Trophoblast cell (in vitro differentiated cells and primary cell): ENCODE data around the gene TBL1XR1.
"Not testable (repeated sequence)": the region's sequence is repeated elsewhere in the genome, so short reads cannot be mapped to it uniquely, and the experiment has no call there.

Experiments
- DNase-seq, 2 donors: peaks; one replicate each; pipeline ENCODE4 v3.0.0-alpha.2; 2016
- H2AFZ ChIP-seq: 2 replicates; pipeline ENCODE4 v1.6.1; 2013; ENCODE audit warnings: low read length, moderate library complexity, mild to moderate bottlenecking; ENCODE audit not compliant: insufficient read depth, poor library complexity
- H2AK5ac ChIP-seq: 2 replicates; pipeline ENCODE4 v1.6.1; 2013; ENCODE audit warnings: mild to moderate bottlenecking, low read length
- H2BK120ac ChIP-seq: 2 replicates; pipeline ENCODE4 v1.6.1; 2013; ENCODE audit warnings: low read length, mild to moderate bottlenecking, moderate library complexity; ENCODE audit not compliant: insufficient read depth, poor library complexity
- H2BK12ac ChIP-seq: 2 replicates; pipeline ENCODE4 v1.6.1; 2013; ENCODE audit warnings: mild to moderate bottlenecking, low read length, moderate library complexity
- H2BK5ac ChIP-seq: 2 replicates; pipeline ENCODE4 v1.6.1; 2013; ENCODE audit warnings: low read length, low read depth, moderate library complexity, mild to moderate bottlenecking; ENCODE audit not compliant: poor library complexity
- H3K14ac ChIP-seq: 2 replicates; pipeline ENCODE4 v1.6.1; 2013; ENCODE audit warnings: mild to moderate bottlenecking, low read length
- H3K18ac ChIP-seq: 2 replicates; pipeline ENCODE4 v1.6.1; 2013; ENCODE audit warnings: mild to moderate bottlenecking, low read length
- H3K23ac ChIP-seq: 2 replicates; pipeline ENCODE4 v1.6.1; 2013; ENCODE audit warnings: low read length
- H3K27ac ChIP-seq: 2 replicates; pipeline ENCODE4 v1.5.1; 2013; ENCODE audit warnings: low read depth, mild to moderate bottlenecking, inconsistent platforms, low read length, moderate library complexity
- H3K27me3 ChIP-seq: 2 replicates; pipeline ENCODE4 v1.6.1; 2013; ENCODE audit warnings: inconsistent platforms, mild to moderate bottlenecking, low read length, moderate library complexity; ENCODE audit not compliant: insufficient read depth
- H3K36me3 ChIP-seq, 2 experiments: 1 replicate in 1 of 2; 2 replicates in 1 of 2; pipeline ENCODE4 v1.6.1; 2013; ENCODE audit warnings: low read length in 2 of 2, mild to moderate bottlenecking in 2 of 2, moderate library complexity in 1 of 2; ENCODE audit not compliant: insufficient read depth in 2 of 2, control insufficient read depth in 1 of 2
- H3K4ac ChIP-seq: 2 replicates; pipeline ENCODE4 v1.6.1; 2013; ENCODE audit warnings: low read depth, mild to moderate bottlenecking, low read length, moderate library complexity
- H3K4me1 ChIP-seq, 2 experiments: 1 replicate in 1 of 2; 2 replicates in 1 of 2; pipeline ENCODE4 v1.6.1; 2013; ENCODE audit warnings: low read length in 2 of 2, mild to moderate bottlenecking in 2 of 2, moderate library complexity in 1 of 2; ENCODE audit not compliant: insufficient read depth in 2 of 2, control insufficient read depth in 1 of 2
- H3K4me2 ChIP-seq: 2 replicates; pipeline ENCODE4 v1.6.1; 2013; ENCODE audit warnings: inconsistent platforms, mild to moderate bottlenecking, low read length, moderate library complexity
- H3K4me3 ChIP-seq: 2 replicates; pipeline ENCODE4 v1.5.1; 2013; ENCODE audit warnings: mild to moderate bottlenecking, low read depth, low read length, inconsistent platforms
- H3K79me1 ChIP-seq: one replicate; pipeline ENCODE4 v1.6.1; 2013; ENCODE audit warnings: low read length
- H3K79me2 ChIP-seq: 2 replicates; pipeline ENCODE4 v1.6.1; 2013; ENCODE audit warnings: low read length, mild to moderate bottlenecking; ENCODE audit not compliant: control insufficient read depth, insufficient read depth, poor library complexity
- H3K9ac ChIP-seq: 2 replicates; pipeline ENCODE4 v1.6.1; 2013; ENCODE audit warnings: mild to moderate bottlenecking, low read length
- H3K9me3 ChIP-seq: 2 replicates; pipeline ENCODE4 v1.6.1; 2013; ENCODE audit warnings: low read depth, mild to moderate bottlenecking, control low read depth, inconsistent platforms, low read length; ENCODE audit not compliant: insufficient read depth
- H4K12ac ChIP-seq: 2 replicates; pipeline ENCODE4 v1.6.1; 2013; ENCODE audit warnings: low read depth, mild to moderate bottlenecking, low read length, moderate library complexity
- H4K8ac ChIP-seq: 2 replicates; pipeline ENCODE4 v1.6.1; 2013; ENCODE audit warnings: low read depth, mild to moderate bottlenecking, low read length, moderate library complexity
- H4K91ac ChIP-seq: one replicate; pipeline ENCODE4 v1.6.1; 2013; ENCODE audit warnings: low read depth, mild to moderate bottlenecking, low read length, moderate library complexity
- WGBS: extraction: QIAGEN DNeasy Blood & Tissue Kit; methylation state at CpG from one replicate; pipeline ENCODE4 v1.1.7; 2013; ENCODE audit warnings: missing lambda C conversion rate; ENCODE audit not compliant: insufficient read length, insufficient coverage; ENCODE audit errors: extremely low coverage; 5-methylcytosine and 5-hydroxymethylcytosine counted together

The TBL1XR1 gene

DNA sequence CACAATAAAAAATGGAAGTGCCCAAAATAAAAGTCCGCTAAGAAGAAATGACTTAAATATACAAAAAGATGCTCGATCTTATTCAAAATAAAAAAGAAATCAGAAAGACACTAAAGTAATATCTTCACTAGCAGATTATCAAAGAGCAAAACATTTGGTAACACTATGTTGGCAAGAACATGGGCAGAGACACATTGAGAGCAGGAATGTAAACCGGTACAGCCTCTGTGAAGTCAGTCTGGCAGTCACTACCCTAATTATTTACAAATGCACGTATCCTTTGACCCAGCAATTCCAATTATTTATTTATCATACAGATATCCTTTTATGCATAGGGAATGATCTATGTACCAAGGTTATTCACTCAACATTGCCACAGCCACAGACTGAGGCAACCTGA lies 34.5 kb downstream of the TBL1XR1 start:
- Histone ChIP-seq H4K91ac (no peak overlapping the region), H4K12ac (no peak overlapping the region), H3K4me3 (no peak overlapping the region), H3K4me2 (no peak overlapping the region), H3K36me3 (peaks cover 2% of the 10 kb centered on the region in 2 experiments), H2BK5ac (no peak overlapping the region), H2BK120ac (no peak overlapping the region), H3K79me1 (no peaks in the 10 kb centered on the region), H3K18ac (no peak overlapping the region), H3K79me2 (peaks cover 14% of the 10 kb centered on the region), H2AFZ (no peak overlapping the region), H3K23ac (no peak overlapping the region), H3K9ac (no peak overlapping the region), H2BK12ac (no peak overlapping the region), H3K27ac (no peak overlapping the region), H3K27me3 (no peaks in the 10 kb centered on the region), H3K4me1 (no peaks in the 10 kb centered on the region), H3K4ac (peak overlapping the region; percentile 91), H3K9me3 (peaks cover 1% of the 10 kb centered on the region), H3K14ac (no peak overlapping the region), H2AK5ac (no peak overlapping the region), H4K8ac (no peak overlapping the region)
- DNase-seq = no peak
- no CpG with 5 or more reads among the region's 4 CpGs for WGBS

DNA sequence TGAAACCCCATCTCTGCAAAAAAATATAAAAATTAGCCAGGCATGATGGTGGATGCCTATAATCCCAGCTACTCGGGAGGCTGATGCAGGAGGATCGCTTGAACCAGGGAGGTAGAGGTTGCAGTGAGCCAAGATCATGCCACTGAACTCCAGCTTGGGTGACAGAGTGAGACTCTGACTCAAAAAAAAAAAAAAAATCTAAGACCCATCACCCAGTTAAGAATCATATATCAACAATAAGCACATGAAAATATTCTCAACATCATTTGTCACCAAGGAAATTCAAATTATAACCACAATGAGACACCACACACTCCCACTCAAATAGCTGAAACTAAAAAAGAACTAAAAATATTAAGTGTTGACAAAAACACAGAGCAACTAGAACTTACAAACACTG lies 35.7 kb downstream of the TBL1XR1 start:
- H2AFZ ChIP-seq, H3K79me1 ChIP-seq, H3K4ac ChIP-seq, H4K91ac ChIP-seq, DNase-seq, H3K27ac ChIP-seq, H3K36me3 ChIP-seq, H3K14ac ChIP-seq, H4K12ac ChIP-seq, H2BK5ac ChIP-seq, H3K4me2 ChIP-seq, H2AK5ac ChIP-seq, H3K9ac ChIP-seq, H3K9me3 ChIP-seq, H3K4me3 ChIP-seq, H2BK12ac ChIP-seq, H2BK120ac ChIP-seq, H4K8ac ChIP-seq, H3K23ac ChIP-seq, H3K4me1 ChIP-seq, H3K27me3 ChIP-seq, H3K18ac ChIP-seq: not testable (repeated sequence)
- H3K79me2 ChIP-seq = peaks cover 16% of the 10 kb centered on the region
- no CpG with 5 or more reads among the region's 2 CpGs for WGBS

DNA sequence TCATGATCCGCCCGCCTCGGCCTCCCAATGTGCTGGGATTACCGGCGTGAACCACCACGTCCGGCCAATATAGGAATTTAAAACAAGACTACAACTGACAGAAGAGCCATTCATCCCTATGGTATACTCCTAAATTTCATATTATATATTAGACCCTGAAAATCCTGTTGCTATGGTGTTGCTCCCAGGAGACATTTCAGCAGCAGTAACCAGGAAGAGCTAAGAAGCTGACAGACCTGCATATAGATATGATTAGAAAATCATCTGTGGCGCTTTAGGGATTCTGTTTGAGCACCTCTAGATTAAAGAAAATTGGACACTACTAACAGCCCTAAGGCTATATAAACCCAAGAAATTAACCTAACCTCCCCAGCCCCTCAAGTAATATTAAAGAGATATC lies 38.8 kb downstream of the TBL1XR1 start:
- H2BK5ac ChIP-seq = no peak overlapping the region
- no peak overlapping the region for H3K23ac ChIP-seq
- no peaks in the 10 kb centered on the region for H3K27me3 ChIP-seq
- H4K12ac ChIP-seq = no peak overlapping the region
- no peak overlapping the region for H2BK12ac ChIP-seq
- H4K8ac ChIP-seq = no peak overlapping the region
- H2AK5ac ChIP-seq = no peak overlapping the region
- H3K36me3 ChIP-seq = peaks cover 0 to 2% of the 10 kb centered on the region in 2 experiments
- no peak overlapping the region for H3K4me3 ChIP-seq
- no peak overlapping the region for H3K4ac ChIP-seq
- peaks cover 12% of the 10 kb centered on the region for H3K79me2 ChIP-seq
- H3K9ac ChIP-seq = no peak overlapping the region
- H3K18ac ChIP-seq = no peak overlapping the region
- no peak overlapping the region for H2BK120ac ChIP-seq
- H2AFZ ChIP-seq = no peak overlapping the region
- WGBS = no CpG with 5 or more reads among the region's 8 CpGs
- H3K27ac ChIP-seq = no peak overlapping the region
- no peak overlapping the region for H3K14ac ChIP-seq
- no peak overlapping the region for H3K4me2 ChIP-seq
- no peak for DNase-seq
- no peak overlapping the region for H4K91ac ChIP-seq
- H3K79me1 ChIP-seq = no peaks in the 10 kb centered on the region
- no peaks in the 10 kb centered on the region for H3K4me1 ChIP-seq
- no peaks in the 10 kb centered on the region for H3K9me3 ChIP-seq

GRCh38 chr3:177157492-177157891 lies 39.8 kb downstream of the TBL1XR1 start:
- no peak overlapping the region for H2BK5ac ChIP-seq
- peak overlapping the region; percentile 46 for H3K4ac ChIP-seq
- no peak overlapping the region for H3K14ac ChIP-seq
- H2AK5ac ChIP-seq = no peak overlapping the region
- no peaks in the 10 kb centered on the region for H3K79me1 ChIP-seq
- H4K12ac ChIP-seq = no peak overlapping the region
- peaks cover 11% of the 10 kb centered on the region for H3K79me2 ChIP-seq
- H3K4me3 ChIP-seq = no peak overlapping the region
- no peak overlapping the region for H4K8ac ChIP-seq
- H4K91ac ChIP-seq = no peak overlapping the region
- WGBS = no CpG with 5 or more reads among the region's 4 CpGs
- H3K18ac ChIP-seq = no peak overlapping the region
- H3K4me2 ChIP-seq = no peak overlapping the region
- H2BK120ac ChIP-seq = no peak overlapping the region
- no peaks in the 10 kb centered on the region for H3K27me3 ChIP-seq
- H3K4me1 ChIP-seq = no peaks in the 10 kb centered on the region
- H3K9me3 ChIP-seq = no peaks in the 10 kb centered on the region
- DNase-seq = no peak
- H3K27ac ChIP-seq = no peak overlapping the region
- no peak overlapping the region for H2BK12ac ChIP-seq
- H3K9ac ChIP-seq = no peak overlapping the region
- peaks cover 0 to 2% of the 10 kb centered on the region in 2 experiments for H3K36me3 ChIP-seq
- no peak overlapping the region for H3K23ac ChIP-seq
- no peak overlapping the region for H2AFZ ChIP-seq
